Endothelial cell of umbilical vein (primary cell): ENCODE data around the gene KIF6. TPM values are rescaled to one million over a fixed set of nuclear protein-coding genes. Genes with fewer than 3 reads are reported as not detected.

Experiments used
- BruUV-seq: library from RNA; stranded (reverse); fragments of 400-500 nt; replicated peaks from 2 replicates; lab custom pipeline; 2021; lab: Mats Ljungman, UMichigan
- CTCF ChIA-PET: fragments of 300-600, 350-600 bp; sonication (Branson Sonifier 250); formaldehyde crosslinking; loops from one replicate; lab custom pipeline; 2021; ENCODE audit warnings: antibody characterized with exemption, inconsistent platforms; lab: Charles Lee
- POLR2A ChIA-PET: fragments of 300-600, 350-600 bp; sonication (Branson Sonifier 250); formaldehyde crosslinking; loops from one replicate; lab custom pipeline; 2021; ENCODE audit warnings: antibody characterized with exemption, inconsistent platforms; lab: Charles Lee
- DNase-seq: peaks from one replicate; pipeline ENCODE4 v3.0.0-alpha.2; 2011; ENCODE audit warnings: low read depth, low spot score
- FAIRE-seq: peaks from 2 replicates; lab custom pipeline; 2011; peaks lifted over from hg19 to GRCh38; lab: Jason Lieb, UNC
- H2AFZ ChIP-seq: 2 replicates; pipeline ENCODE4 v1.6.0; 2012; ENCODE audit warnings: low read depth, low read length, control low read depth, inconsistent platforms
- H3K27ac ChIP-seq: 2 replicates; pipeline ENCODE4 v1.5.1; 2011; ENCODE audit warnings: low read depth, mild to moderate bottlenecking, control low read depth, low read length, moderate library complexity; ENCODE audit not compliant: insufficient read depth
- H3K27me3 ChIP-seq, 2 experiments: 2 replicates each; pipeline versions ENCODE4 v1.6.0 to v1.6.1; 2011; ENCODE audit warnings: low read length in 2 of 2, mixed read lengths in 1 of 2; ENCODE audit not compliant: control insufficient read depth in 2 of 2, insufficient read depth in 2 of 2
- H3K36me3 ChIP-seq, 2 experiments: 2 replicates in 1 of 2; 3 replicates in 1 of 2; pipeline ENCODE4 v1.5.1; 2011; ENCODE audit warnings: low read length in 2 of 2, mild to moderate bottlenecking in 1 of 2, moderate library complexity in 1 of 2; ENCODE audit not compliant: control insufficient read depth in 2 of 2, insufficient read depth in 2 of 2; ENCODE audit errors: extremely low read depth in 1 of 2
- H3K4me1 ChIP-seq: 3 replicates; pipeline ENCODE4 v1.5.1; 2011; ENCODE audit warnings: mild to moderate bottlenecking, low read length; ENCODE audit not compliant: control insufficient read depth, insufficient read depth; ENCODE audit errors: extremely low read depth
- H3K4me2 ChIP-seq: 2 replicates; pipeline ENCODE4 v1.6.1; 2011; ENCODE audit warnings: low read length, control low read depth, mixed read lengths; ENCODE audit not compliant: insufficient read depth
- H3K4me3 ChIP-seq, 3 experiments: fragments of 200-600 bp in 1 of 3; sonication (generic), shearing (Covaris generic) in 1 of 3; replicated peaks in 1 of 3; 2 replicates each; pipeline ENCODE4 v1.5.1; 2011 to 2016; ENCODE audit warnings: control low read depth in 3 of 3, low read length in 3 of 3, mild to moderate bottlenecking in 2 of 3, inconsistent platforms in 1 of 3, low read depth in 1 of 3, moderate library complexity in 1 of 3; ENCODE audit not compliant: insufficient read depth in 1 of 3
- H3K79me2 ChIP-seq: 2 replicates; pipeline ENCODE4 v1.6.0; 2012; ENCODE audit warnings: low read length, inconsistent platforms; ENCODE audit not compliant: control insufficient read depth, insufficient read depth
- H3K9ac ChIP-seq: replicated peaks from 2 replicates; pipeline ENCODE3; 2011; ENCODE audit warnings: low read length, control low read depth; ENCODE audit not compliant: insufficient read depth; ENCODE audit errors: extremely low read depth
- H3K9me1 ChIP-seq: replicated peaks from 3 replicates; pipeline ENCODE4 v1.6.0; 2011; ENCODE audit warnings: mild to moderate bottlenecking, low read length; ENCODE audit not compliant: control insufficient read depth, insufficient read depth; ENCODE audit errors: extremely low read depth
- H3K9me3 ChIP-seq: replicated peaks from 2 replicates; pipeline ENCODE4 v1.5.1; 2012; ENCODE audit warnings: low read length, inconsistent platforms; ENCODE audit not compliant: control insufficient read depth, insufficient read depth
- H4K20me1 ChIP-seq: replicated peaks from 2 replicates; pipeline ENCODE3; 2011; ENCODE audit warnings: mild to moderate bottlenecking, low read length; ENCODE audit not compliant: control insufficient read depth, insufficient read depth; ENCODE audit errors: extremely low read depth
- CTCF ChIP-seq, 2 donors: IDR thresholded peaks; 1 replicate in 1 of 2; 2 replicates in 1 of 2; pipeline ENCODE4 v1.5.1; 2011; ENCODE audit warnings: low read length in 2 of 2, mild to moderate bottlenecking in 2 of 2, moderate library complexity in 2 of 2, control low read depth in 1 of 2, inconsistent platforms in 1 of 2, low read depth in 1 of 2; ENCODE audit not compliant: insufficient read depth in 1 of 2; ENCODE audit errors: extremely low read depth in 1 of 2
- EZH2 ChIP-seq: IDR thresholded peaks from 2 replicates; pipeline ENCODE4 v1.6.1; 2012; ENCODE audit warnings: borderline replicate concordance, low read depth, mild to moderate bottlenecking, moderate library complexity, low read length, inconsistent platforms; ENCODE audit not compliant: severe bottlenecking
- FOS ChIP-seq: IDR thresholded peaks from 2 replicates; pipeline ENCODE4 v1.6.1; 2011; ENCODE audit warnings: mild to moderate bottlenecking, low read length, moderate library complexity, borderline replicate concordance; ENCODE audit not compliant: insufficient read depth
- GATA2 ChIP-seq: IDR thresholded peaks from 2 replicates; pipeline ENCODE4 v1.7.0; 2011; ENCODE audit warnings: low read depth, mild to moderate bottlenecking, moderate library complexity, mixed read lengths, low read length; ENCODE audit not compliant: insufficient read length, insufficient read depth
- JUN ChIP-seq: IDR thresholded peaks from 2 replicates; pipeline ENCODE4 v1.6.1; 2011; ENCODE audit warnings: borderline replicate concordance, low read depth; ENCODE audit not compliant: insufficient read length, insufficient read depth
- MAX ChIP-seq: IDR thresholded peaks from 2 replicates; pipeline ENCODE4 v1.6.1; 2011; ENCODE audit not compliant: insufficient read depth, insufficient read length
- MYC ChIP-seq: IDR thresholded peaks from one replicate; pipeline ENCODE4 v1.6.1; 2011; ENCODE audit warnings: mild to moderate bottlenecking, low read depth, low read length
- POLR2A ChIP-seq: IDR thresholded peaks from 2 replicates; pipeline ENCODE4 v1.6.1; 2012; ENCODE audit warnings: low read depth, mild to moderate bottlenecking, control low read depth, low read length
- POLR2AphosphoS5 ChIP-seq: IDR thresholded peaks from 2 replicates; pipeline ENCODE4 v1.6.1; 2012; ENCODE audit warnings: low read depth, mild to moderate bottlenecking, control low read depth, low read length, moderate library complexity; ENCODE audit not compliant: insufficient read depth
- dilution Hi-C: fragments of 300-500 bp; cut with MboI; formaldehyde crosslinking; loops from one replicate; pipeline ENCODE4 v1.15.0; 2019; ENCODE audit warnings: low sequenced_read_pairs; ENCODE audit not compliant: extremely low pct_ligation_motif_present
- intact Hi-C: fragments of 100-400 bp; cut with micrococcal nuclease; formaldehyde crosslinking; loops from one replicate; pipeline ENCODE4 v1.10.0; 2022
- polyA plus RNA-seq, 4 experiments: library from polyadenylated mRNA; depleted of rRNA in 3 of 4; stranded (reverse) in 3 of 4; unstranded in 1 of 4; fragments of >200 nt; gene quantifications; 2 replicates each; pipeline versions ENCODE4 v1.2.1 to v1.2.3, GENCODE V29; 2011 to 2012; ENCODE audit warnings: missing spikeins in 1 of 4
- total RNA-seq: library from RNA; stranded (reverse); gene quantifications from 2 replicates; pipeline ENCODE4 v1.2.3, GENCODE V29; 2021

KIF6 gene
- total and polyA plus RNA-seq, 2 donors (not counting 3 experiments of a cell fraction or from before 2014, with no cell fraction given), result not detected

- no peak for DNase-seq
- H3K4me1 ChIP-seq, result no peaks in the 10 kb centered on the region
- H3K4me2 ChIP-seq, result no peak overlapping the region
- H3K27me3 ChIP-seq, result no peaks in the 10 kb centered on the region
- CTCF ChIA-PET, result interaction anchor here (0.9 to 4.4 kb wide), 7 partner anchors 8 to 530 kb away, joined by 3 to 22 read pairs (median 9); no protein-coding TSS in a partner anchor
- BruUV-seq, result no TSS peak
- H3K9ac ChIP-seq, result no peak overlapping the region
- no peaks in the 10 kb centered on the region for H3K9me1 ChIP-seq
- TF ChIP-seq CTCF (IDR thresholded peaks at IDR 0.05; ENCODE audit: extremely low read depth in 1 of 2, insufficient read depth in 1 of 2, low read depth in 1 of 2, low read length in 2 of 2) (no peak), GATA2 (no peak), MAX (no peak), JUN (no peak), MYC (no peak), POLR2AphosphoS5 (no peak), FOS (no peak), EZH2 (no peak), POLR2A (no peak)
- dilution Hi-C loops, result no loop called here
- H3K36me3 ChIP-seq, result no peaks in the 10 kb centered on the region
- H3K79me2 ChIP-seq, result no peaks in the 10 kb centered on the region
- H4K20me1 ChIP-seq, result no peaks in the 10 kb centered on the region
- no peak overlapping the region for H3K27ac ChIP-seq
- H3K4me3 ChIP-seq, result no peak overlapping the region
- FAIRE-seq, result no peak
- POLR2A ChIA-PET, result no interaction called here
- intact Hi-C loops, result no loop called here
- no peaks in the 10 kb centered on the region for H3K9me3 ChIP-seq
- no peak overlapping the region for H2AFZ ChIP-seq
Measured at GRCh38 chr6:39363280-39363679, 361.9 kb downstream of the KIF6 start.
